GM21825 (cell line): ENCODE results near the gene AKIP1.
"Not testable (repeated sequence)": the region's sequence is repeated elsewhere in the genome, so short reads cannot be mapped to it uniquely, and the experiment has no call there.

ENCODE experiments used
- ATAC-seq: cut with Tn5 transposase; IDR thresholded peaks from one replicate; pipeline ENCODE4 v1.9.1; 2021; ENCODE audit warnings: mild to moderate bottlenecking, moderate library complexity; ENCODE audit not compliant: unreplicated experiment

AKIP1 gene

DNA sequence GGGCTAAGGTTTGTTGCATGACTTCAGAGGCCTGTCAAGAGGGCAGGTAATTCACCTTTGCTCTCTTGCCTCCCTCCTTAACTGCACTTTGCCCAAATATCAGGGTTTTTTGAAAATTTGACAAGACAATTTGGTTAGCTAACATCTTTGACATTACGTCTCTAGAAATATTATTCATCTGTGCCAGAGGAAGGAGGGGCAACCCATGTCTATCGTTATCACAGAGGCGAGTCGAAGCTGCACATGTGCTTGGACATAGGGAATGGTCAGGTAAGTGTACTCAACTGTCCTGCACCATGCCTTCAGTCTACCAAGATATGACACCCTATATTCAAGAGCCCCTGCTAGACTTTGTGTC lies 3.7 kb downstream of the AKIP1 start:
- ATAC-seq = no peak

- no peak for ATAC-seq
These were observed 6.3 kb downstream of the AKIP1 start for GRCh38 chr11:8917157-8917825.

GRCh38 chr11:8922691-8923090 lies 11.7 kb downstream of the AKIP1 start:
- ATAC-seq = no peak

DNA sequence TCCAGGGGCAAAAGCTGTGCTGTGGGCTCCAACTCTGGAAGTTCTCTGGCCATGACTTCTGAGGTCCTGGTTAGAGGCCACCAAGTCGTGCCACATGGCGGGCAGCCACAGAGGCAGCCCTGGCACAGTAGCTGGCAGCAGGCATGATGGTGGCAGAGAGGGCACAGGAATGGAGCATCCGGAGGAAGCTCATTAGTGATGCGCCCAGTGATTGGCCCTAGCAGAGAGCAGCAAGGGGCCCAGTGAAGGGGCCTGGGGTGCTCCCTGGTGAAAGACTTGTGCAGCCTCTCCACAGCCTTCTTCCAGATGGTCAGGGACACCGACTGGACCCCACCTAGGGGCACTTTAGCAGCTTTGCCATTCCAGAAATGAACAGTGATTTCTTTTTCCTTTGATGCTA lies 14.7 kb downstream of the AKIP1 start:
- ATAC-seq = no peak

GRCh38 chr11:8926236-8926635 lies 15.2 kb downstream of the AKIP1 start:
- no peak for ATAC-seq

DNA sequence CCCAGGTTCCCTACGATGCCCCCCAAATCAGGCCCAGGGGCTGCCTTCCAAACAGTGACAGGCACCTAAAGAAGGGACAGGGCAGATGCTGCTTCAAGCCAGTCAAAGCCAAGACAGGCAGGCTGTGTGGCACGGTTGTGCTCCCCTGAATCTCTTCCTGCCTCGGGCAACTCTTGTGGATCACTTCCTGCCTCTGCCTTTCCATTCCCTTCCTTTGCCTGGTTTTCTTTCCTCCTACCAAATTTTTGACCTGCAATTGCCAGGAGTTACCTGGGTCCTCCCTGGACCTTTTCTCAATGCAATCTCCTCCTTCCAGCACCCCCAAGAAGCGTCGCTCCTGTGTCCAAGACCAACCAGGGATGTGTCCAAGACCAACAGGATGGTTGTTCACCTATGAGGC lies 16.2 kb downstream of the AKIP1 start:
- no peak for ATAC-seq

- no peak for ATAC-seq
These were observed 17.2 kb downstream of the AKIP1 start for GRCh38 chr11:8928205-8928604.

DNA sequence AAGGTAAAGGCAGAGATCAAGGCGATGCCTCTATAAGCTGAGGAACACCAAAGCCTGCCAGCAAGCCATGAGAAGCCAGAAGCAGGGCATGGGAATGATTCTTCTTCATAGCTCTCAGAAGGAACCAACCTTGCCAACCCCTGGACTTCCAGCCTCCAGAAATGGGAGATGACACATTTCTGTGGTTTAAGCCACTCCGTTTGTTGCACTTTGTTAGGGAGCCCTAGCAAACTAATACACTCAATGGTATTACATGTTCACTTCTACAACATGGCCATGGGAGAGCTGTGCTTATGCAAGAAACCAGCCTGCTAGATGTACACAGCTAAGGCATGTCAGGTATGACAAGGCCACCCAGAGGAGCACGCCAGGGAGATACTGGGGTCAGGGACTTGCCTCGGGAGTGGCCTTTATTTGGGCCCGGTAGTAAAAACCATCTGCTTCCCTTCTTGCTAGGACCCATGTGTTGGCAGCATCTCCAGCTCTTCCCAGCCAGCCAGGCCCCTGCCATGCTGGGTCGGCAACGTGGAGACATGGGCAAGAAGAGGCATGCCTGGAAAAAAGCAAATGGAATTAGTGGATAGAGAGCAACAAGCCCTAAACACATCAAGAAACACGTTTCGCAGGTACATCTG lies 18.1 kb downstream of the AKIP1 start:
- ATAC-seq = no peak

DNA sequence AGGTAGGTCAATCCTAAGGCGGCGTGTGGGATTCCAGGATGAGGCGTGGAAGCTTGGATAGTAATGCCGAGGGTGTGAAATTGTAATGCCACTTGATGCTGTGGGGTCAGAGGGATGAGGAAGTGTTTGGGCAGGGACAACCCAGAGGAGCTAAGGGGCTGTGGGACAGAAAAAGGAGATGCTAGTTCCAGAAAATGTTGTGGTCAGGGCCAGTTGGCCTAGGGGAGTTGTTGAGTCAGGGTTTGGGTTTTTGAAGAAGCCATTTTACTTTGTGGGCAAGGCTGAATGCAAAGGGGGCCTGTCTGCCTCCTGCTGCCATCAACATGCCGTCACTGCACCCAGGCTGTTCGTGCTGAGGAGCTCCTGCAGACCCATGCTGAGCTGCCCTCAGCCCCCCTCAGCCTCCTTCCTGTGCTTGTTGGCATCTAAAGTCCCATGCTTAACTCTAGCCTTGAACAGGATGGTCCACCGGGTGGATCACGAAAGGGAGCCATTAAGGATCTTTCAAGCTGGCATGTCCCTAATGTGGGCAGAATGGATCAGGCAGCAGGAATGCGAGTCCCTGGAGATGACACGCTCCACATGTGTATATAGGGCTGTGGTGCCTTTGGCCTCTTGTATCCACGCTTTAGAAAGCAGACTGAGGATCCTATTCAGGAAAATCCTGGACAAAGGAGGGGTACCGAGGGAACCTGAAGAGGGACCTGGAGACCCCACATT lies 19.6 kb downstream of the AKIP1 start:
- no peak for ATAC-seq

DNA sequence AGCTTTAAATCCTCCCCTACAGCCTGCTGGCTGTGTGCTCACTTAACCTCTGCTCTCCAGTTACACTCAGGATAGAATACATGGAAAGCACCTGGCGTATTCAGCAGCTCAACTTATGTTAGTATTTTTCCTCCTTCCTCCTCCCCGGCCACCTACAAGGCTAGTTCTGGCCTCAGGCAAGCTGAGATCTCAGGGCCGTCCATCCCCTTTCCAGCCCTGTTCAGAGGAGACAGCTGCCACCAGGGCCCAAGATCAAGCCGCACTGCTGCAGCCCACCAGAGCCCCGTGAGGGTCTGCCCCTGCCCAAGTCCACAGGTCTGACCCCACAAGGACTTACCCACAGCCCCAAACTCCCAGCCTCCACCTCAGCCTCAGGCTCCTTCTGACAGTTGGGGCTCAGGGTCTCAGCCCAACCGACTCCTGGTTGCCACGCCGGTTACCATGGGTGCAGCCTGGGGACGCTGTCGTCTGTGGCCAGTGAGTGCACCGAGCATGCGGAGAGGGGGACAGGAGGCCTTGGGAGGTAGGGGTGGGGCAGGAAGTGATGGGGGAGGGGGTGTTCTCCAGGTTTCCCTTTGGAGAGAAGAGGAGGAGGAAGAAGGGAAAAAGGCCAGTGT lies 21.7 kb downstream of the AKIP1 start, which contains the start of gene C11orf16:
TSS of gene C11orf16 (minus strand) at position 384 of the 617 bp plus-strand sequence. CDS start 639 bp downstream, outside the sequence.
- no peak for ATAC-seq

GRCh38 chr11:8933931-8934330 lies 22.9 kb downstream of the AKIP1 start:
- ATAC-seq = no peak

DNA sequence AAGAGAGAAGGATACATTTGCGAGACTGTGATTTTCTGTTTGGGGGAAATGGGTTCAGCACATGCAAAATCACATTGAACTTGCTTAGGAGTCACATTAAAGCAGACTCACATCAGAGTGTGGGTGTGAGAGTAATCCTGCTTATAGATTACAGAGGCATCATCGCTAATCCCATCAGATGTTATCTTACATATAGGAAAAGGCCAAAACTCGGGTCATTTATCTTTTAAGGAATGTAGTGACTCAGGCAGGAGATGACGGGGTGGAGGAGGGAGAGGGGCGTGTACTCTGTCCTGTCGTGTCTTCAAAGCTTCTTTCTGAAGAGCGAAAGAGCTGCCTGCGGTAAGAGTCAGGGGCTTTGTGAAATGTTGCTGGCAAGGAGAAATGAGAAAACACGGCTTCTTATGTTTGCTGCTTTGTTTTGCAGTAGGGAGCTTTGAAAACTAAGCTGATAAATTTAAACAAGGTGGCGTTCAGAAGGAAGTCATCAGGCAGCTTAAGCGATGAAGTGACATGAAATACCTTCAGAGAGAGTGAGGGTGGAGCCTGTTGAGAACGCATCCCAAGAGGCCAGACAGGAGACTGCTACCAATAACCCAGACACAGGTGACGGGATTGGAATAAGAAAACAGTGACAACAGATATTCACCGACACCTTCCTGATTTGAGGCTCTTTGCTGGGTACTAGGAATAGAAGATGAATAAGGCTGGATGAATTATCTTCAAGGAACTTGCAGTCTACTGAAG lies 23.9 kb downstream of the AKIP1 start:
- ATAC-seq = no peak

- not testable (repeated sequence) for ATAC-seq
These were observed 24.8 kb downstream of the AKIP1 start for GRCh38 chr11:8935789-8936188.

GRCh38 chr11:8937159-8937558 lies 26.2 kb downstream of the AKIP1 start:
- ATAC-seq = no peak

GRCh38 chr11:8937659-8938058 lies 26.7 kb downstream of the AKIP1 start:
- ATAC-seq = no peak

- no peak for ATAC-seq
These were observed 30.5 kb downstream of the AKIP1 start for GRCh38 chr11:8941341-8942103.

DNA sequence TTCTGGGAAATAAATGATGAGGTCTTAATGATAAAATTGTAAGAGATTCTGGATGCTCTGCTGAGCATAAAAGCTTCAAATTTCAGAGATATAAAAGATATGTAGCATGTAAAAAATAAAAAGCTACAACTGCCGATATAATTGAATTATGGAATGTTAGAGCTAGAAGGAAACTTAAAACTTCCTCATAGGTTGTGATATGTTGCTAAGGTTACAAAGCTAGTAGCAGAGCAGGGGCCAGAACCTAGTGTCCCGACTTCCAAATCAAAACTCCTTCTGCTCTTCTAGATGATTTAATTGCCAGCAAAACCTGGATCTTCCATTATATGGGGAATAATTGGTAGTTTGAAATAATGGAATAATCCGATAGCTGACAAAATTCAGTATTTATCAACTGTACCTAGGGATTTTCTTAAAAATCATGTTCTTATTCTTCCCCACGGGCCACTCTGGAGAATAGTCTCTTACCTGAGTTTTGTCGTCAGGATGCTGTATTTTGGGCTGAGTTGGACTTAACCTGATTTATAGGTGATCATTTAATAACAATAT lies 31.6 kb downstream of the AKIP1 start, which contains the start of gene ASCL3:
TSS of gene ASCL3 (minus strand) at position 499 of the 549 bp plus-strand sequence. CDS start 4,855 bp downstream, outside the sequence.
- ATAC-seq = no peak

DNA sequence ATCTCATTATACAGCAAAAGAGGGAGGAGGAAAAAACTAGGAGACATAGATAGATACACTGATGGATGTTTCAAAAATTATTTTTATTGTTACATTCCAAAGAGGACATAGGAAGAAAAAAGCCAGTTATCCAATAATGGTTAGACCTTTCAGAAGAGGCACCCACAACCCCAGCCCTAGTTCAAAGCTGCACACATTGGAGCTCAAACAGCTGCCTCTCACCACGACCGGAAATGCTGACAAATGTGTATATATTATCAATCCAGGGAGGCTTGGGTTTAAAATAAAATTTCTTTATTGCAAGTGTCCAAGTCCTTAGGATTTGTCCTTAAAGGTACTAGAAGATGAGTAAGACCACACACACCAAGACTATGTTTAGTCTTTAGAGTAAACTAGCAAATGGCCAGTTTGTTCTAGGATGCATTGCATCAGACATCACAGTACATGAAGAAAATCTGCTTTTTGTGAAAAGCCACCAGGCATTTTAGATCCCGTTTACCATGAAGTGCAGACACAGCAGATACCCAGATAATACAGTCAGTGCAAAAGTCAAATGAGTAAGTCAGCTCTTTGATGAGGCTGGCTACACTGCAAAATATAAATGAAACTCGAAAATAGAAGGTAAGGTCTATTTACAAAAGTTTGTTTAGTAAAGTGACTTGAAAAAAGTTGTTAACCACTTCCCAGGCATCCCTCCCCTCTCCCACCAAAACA lies 36.4 kb downstream of the AKIP1 start:
- ATAC-seq = no peak

DNA sequence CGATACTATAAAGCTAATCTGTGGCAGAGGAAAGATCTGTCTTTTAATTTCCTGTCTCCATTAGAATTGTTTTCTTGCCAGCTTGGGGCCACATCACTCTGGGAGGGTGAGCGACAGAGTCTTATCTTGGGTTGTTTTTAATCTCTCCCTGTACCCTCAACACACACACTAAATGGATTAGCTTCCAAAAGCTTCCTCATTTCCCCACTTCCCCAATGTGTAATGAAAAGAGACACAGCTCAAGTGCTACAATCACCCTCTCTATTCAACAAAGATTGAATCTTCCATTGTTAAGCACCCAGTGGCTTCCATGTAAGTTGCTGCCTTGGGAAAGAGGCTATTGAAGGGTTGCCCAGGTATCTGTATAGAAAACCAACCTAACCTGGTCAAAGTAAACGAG lies 37.9 kb downstream of the AKIP1 start:
- no peak for ATAC-seq
